ENCODE measurements around the gene TIMM21.

The TIMM21 gene

DNA sequence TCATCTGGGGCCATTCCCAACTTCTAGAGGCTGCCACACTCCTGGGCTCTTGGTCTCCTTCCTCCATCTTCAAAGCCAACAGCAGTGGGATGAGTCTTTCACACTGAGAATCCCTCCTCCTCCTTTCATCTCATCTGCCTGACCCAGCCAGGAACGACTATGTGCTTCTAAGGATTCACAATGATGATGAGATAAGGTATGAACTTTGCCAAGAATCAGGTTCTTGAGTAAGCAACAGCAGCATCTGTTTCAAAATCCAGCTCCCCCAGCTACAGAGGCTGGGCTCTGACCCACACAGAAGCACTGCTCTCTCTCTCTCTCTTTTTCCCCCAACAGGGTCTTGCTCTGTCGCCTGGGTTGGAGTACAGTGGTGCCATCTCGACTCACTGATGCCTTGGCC lies 46.4 kb downstream of the TIMM21 start:
- DNase-seq, result no peak

DNA sequence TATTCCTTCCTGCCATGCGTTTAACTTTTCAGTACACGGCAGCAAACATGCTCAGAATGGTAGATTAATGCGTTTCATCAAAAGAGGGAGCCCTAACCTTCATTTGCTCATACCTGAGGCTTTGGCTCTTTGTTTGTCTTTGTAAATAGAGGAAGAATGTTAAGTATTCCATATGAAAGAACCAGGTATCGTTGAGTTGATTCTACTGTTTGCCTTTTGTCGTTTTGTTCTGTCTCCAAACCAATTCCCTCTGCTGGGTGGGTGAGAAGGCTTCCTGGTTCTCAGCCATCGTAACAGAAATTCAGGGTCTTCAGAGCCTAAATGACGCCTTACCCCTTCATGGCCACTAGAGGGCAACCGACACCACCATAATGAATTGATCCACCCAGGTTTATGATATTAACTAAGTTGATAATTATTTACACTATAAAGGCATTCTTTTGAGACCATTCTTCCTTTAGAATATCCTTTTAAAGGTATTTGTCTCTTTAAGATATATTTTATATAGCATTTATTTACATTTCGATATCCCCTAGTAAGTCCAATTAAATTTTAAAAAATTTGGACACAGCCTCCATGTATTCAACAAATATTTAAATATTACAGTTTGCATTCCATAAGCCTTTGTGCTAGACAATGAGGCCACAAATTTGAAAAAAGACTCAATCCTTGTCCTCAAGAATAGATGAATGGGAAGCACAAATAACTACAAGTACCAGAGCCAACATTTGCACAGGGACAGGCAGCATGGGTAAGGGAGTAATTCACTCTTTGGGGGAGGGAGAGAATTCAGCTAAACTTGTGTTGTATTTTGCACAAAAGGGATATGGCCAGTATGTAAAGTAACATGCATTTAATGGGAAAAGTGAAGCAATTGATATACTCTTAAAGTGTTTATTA lies 48.1 kb downstream of the TIMM21 start:
- DNase-seq, result peak in 3 of 5 experiments; percentile 30 to 73 (median 50)

DNA sequence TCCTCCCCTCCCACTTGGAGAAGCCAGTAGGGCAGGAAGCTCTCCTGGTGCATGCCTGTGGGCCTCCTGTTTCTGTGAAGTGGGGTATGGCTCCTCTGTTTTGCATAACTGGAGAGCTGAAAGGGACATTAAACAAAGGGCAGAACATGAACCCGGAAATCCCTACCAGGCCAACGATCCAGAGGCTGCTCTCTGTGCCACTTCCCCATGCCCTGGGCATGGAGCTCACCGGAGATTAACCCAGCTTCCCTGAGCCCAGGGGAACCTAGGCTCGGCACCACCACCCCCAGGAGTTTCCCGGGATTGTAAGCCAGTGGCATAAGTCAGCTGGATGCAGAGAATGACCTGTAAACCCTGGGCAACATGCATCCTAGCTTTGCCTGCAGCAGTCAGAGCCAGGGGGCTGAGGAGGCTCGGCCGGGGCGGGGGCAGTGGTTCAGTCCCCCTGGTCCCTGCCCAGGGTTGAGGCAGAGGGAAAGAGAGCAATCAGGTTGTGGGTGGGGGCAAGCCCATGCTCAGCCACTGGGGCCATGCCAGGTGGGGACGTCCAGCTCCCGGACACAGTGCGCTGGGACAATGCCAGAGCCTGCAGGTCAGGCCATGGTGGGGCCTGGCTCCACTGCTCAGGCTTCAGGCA lies 49.5 kb downstream of the TIMM21 start:
- no peak for DNase-seq

DNA sequence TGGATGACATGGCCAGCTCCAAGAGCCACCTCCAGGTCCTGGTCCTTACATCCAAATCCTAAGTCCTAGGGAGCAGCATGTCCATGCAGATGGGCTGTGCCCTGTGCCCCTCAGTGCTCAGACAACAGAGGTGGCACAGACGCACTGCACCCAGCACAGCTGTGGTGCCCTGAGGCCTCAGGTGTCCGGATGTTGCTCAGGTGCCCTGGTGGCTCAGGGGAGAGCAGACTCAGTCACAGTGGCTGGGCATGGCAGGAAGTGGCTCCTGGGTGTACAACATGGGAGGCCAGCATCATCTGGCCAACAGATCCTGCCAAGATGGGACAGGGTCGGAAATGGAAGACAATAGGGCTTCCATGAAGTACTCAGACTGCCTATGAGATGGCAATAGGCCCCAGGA lies 50.1 kb downstream of the TIMM21 start:
- no peak for DNase-seq

DNA sequence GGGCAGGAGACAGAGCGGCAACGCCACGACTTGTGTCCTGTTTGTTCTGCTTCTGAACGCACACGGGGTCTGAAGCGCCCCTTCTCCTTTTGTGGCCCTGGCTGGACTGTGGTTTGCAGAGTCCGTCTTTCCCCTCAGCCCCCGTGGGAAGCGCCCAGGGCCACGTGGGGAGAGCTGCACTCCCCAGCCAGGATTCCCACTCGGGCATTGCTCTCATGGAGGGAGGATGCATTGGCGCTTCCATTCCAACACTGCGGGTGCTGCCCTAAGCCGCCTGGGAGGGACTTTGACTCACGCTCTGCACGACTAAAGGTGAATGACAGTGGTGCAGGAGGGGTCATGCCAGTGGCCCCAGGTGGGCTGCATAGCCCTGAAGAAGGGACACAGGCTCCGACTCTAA lies 52.5 kb downstream of the TIMM21 start:
- DNase-seq, result no peak

DNA sequence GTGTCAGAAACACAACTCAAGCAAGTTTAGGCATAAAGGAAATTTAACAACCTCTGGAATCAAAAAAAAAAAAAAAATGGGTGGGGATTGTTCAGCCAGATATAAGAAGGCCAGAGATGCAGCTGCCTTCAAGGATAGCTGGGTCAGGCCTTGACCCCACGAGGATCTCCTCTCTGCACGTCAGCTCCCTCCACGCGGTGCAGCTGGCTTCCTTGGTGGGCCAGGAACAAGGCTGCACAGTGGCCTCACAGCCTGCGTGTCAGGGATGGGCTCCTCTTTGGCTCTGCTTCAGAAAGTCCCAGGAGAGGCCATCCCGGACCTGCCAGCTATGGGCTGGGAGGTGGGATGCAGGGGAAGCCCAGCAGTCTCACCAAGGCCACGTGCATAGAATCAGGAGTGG lies 55.5 kb downstream of the TIMM21 start:
- DNase-seq, result no peak

DNA sequence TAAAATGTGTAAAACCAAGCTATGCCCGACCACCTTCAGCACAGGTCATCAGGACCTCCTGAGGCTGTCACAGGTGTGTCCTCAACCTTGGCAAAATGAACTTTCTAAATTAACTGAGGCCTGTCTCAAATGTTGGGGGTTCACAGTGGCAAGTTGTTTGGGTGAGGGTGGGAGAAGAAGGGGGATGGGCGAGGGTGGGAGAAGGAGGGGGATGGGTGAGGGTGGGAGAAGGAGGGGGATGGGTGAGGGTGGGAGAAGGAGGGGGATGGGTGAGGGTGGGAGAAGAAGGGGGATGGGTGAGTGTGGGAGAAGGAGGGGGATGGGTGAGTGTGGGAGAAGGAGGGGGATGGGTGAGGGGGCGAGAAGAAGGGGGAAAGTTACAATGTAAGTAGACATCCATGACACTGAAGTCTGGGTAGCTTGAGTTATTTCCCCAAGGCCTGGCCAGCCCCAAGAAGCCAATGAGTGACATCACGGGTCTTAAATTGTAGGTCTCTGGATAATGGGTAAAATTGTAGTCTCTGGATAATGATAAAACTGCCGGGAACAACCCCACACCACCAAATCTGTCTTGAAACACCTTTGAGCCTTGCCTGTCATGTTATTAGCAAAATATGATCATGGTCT lies 56.3 kb downstream of the TIMM21 start:
- peak in 1 of 5 experiments; percentile 41 for DNase-seq
